Trophoblast cell (in vitro differentiated cells and primary cell): Measurements from ENCODE around the gene AMOT.

Source experiments
- DNase-seq, 2 donors: peaks; one replicate each; pipeline ENCODE4 v3.0.0-alpha.2; 2016
- H2AFZ ChIP-seq: 2 replicates; pipeline ENCODE4 v1.6.1; 2013; ENCODE audit warnings: low read length, moderate library complexity, mild to moderate bottlenecking; ENCODE audit not compliant: insufficient read depth, poor library complexity
- H2AK5ac ChIP-seq: 2 replicates; pipeline ENCODE4 v1.6.1; 2013; ENCODE audit warnings: mild to moderate bottlenecking, low read length
- H2BK120ac ChIP-seq: 2 replicates; pipeline ENCODE4 v1.6.1; 2013; ENCODE audit warnings: low read length, mild to moderate bottlenecking, moderate library complexity; ENCODE audit not compliant: insufficient read depth, poor library complexity
- H2BK12ac ChIP-seq: 2 replicates; pipeline ENCODE4 v1.6.1; 2013; ENCODE audit warnings: mild to moderate bottlenecking, low read length, moderate library complexity
- H2BK5ac ChIP-seq: 2 replicates; pipeline ENCODE4 v1.6.1; 2013; ENCODE audit warnings: low read length, low read depth, moderate library complexity, mild to moderate bottlenecking; ENCODE audit not compliant: poor library complexity
- H3K14ac ChIP-seq: 2 replicates; pipeline ENCODE4 v1.6.1; 2013; ENCODE audit warnings: mild to moderate bottlenecking, low read length
- H3K18ac ChIP-seq: 2 replicates; pipeline ENCODE4 v1.6.1; 2013; ENCODE audit warnings: mild to moderate bottlenecking, low read length
- H3K23ac ChIP-seq: 2 replicates; pipeline ENCODE4 v1.6.1; 2013; ENCODE audit warnings: low read length
- H3K27ac ChIP-seq: 2 replicates; pipeline ENCODE4 v1.5.1; 2013; ENCODE audit warnings: low read depth, mild to moderate bottlenecking, inconsistent platforms, low read length, moderate library complexity
- H3K27me3 ChIP-seq: 2 replicates; pipeline ENCODE4 v1.6.1; 2013; ENCODE audit warnings: inconsistent platforms, mild to moderate bottlenecking, low read length, moderate library complexity; ENCODE audit not compliant: insufficient read depth
- H3K36me3 ChIP-seq, 2 experiments: 1 replicate in 1 of 2; 2 replicates in 1 of 2; pipeline ENCODE4 v1.6.1; 2013; ENCODE audit warnings: low read length in 2 of 2, mild to moderate bottlenecking in 2 of 2, moderate library complexity in 1 of 2; ENCODE audit not compliant: insufficient read depth in 2 of 2, control insufficient read depth in 1 of 2
- H3K4ac ChIP-seq: 2 replicates; pipeline ENCODE4 v1.6.1; 2013; ENCODE audit warnings: low read depth, mild to moderate bottlenecking, low read length, moderate library complexity
- H3K4me1 ChIP-seq, 2 experiments: 1 replicate in 1 of 2; 2 replicates in 1 of 2; pipeline ENCODE4 v1.6.1; 2013; ENCODE audit warnings: low read length in 2 of 2, mild to moderate bottlenecking in 2 of 2, moderate library complexity in 1 of 2; ENCODE audit not compliant: insufficient read depth in 2 of 2, control insufficient read depth in 1 of 2
- H3K4me2 ChIP-seq: 2 replicates; pipeline ENCODE4 v1.6.1; 2013; ENCODE audit warnings: inconsistent platforms, mild to moderate bottlenecking, low read length, moderate library complexity
- H3K4me3 ChIP-seq: 2 replicates; pipeline ENCODE4 v1.5.1; 2013; ENCODE audit warnings: mild to moderate bottlenecking, low read depth, low read length, inconsistent platforms
- H3K79me1 ChIP-seq: one replicate; pipeline ENCODE4 v1.6.1; 2013; ENCODE audit warnings: low read length
- H3K79me2 ChIP-seq: 2 replicates; pipeline ENCODE4 v1.6.1; 2013; ENCODE audit warnings: low read length, mild to moderate bottlenecking; ENCODE audit not compliant: control insufficient read depth, insufficient read depth, poor library complexity
- H3K9ac ChIP-seq: 2 replicates; pipeline ENCODE4 v1.6.1; 2013; ENCODE audit warnings: mild to moderate bottlenecking, low read length
- H3K9me3 ChIP-seq: 2 replicates; pipeline ENCODE4 v1.6.1; 2013; ENCODE audit warnings: low read depth, mild to moderate bottlenecking, control low read depth, inconsistent platforms, low read length; ENCODE audit not compliant: insufficient read depth
- H4K12ac ChIP-seq: 2 replicates; pipeline ENCODE4 v1.6.1; 2013; ENCODE audit warnings: low read depth, mild to moderate bottlenecking, low read length, moderate library complexity
- H4K8ac ChIP-seq: 2 replicates; pipeline ENCODE4 v1.6.1; 2013; ENCODE audit warnings: low read depth, mild to moderate bottlenecking, low read length, moderate library complexity
- H4K91ac ChIP-seq: one replicate; pipeline ENCODE4 v1.6.1; 2013; ENCODE audit warnings: low read depth, mild to moderate bottlenecking, low read length, moderate library complexity
- WGBS: extraction: QIAGEN DNeasy Blood & Tissue Kit; methylation state at CpG from one replicate; pipeline ENCODE4 v1.1.7; 2013; ENCODE audit warnings: missing lambda C conversion rate; ENCODE audit not compliant: insufficient read length, insufficient coverage; ENCODE audit errors: extremely low coverage; 5-methylcytosine and 5-hydroxymethylcytosine counted together

Gene AMOT

DNA sequence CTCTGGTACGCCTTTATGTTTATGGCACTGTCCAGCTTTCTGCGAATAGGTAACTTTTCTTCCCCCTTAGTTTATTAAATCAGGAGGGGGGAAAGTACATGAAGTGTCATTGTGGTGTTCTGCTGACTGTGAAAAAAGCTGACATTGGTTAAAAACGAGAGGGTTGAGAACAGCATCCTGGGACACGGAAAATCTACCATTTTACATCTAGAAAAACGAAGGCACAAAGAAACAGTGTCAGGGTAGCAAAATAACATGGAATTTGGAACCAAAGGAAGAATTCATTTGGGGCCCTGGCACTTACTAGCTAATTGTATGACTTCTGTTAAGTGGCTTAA is 1.2 kb upstream of the AMOT start:
- H2AK5ac ChIP-seq: no peak overlapping the region
- H3K9ac ChIP-seq: no peak overlapping the region
- H3K9me3 ChIP-seq: no peaks in the 10 kb centered on the region
- no peak overlapping the region for H2AFZ ChIP-seq
- H3K36me3 ChIP-seq: no peaks in the 10 kb centered on the region
- no peak overlapping the region for H3K4me3 ChIP-seq
- H3K79me1 ChIP-seq: peaks cover 18% of the 10 kb centered on the region
- H4K91ac ChIP-seq: peak overlapping the region; percentile 68
- no peak overlapping the region for H3K18ac ChIP-seq
- H3K23ac ChIP-seq: no peak overlapping the region
- no peak overlapping the region for H3K14ac ChIP-seq
- no peak overlapping the region for H2BK5ac ChIP-seq
- peaks cover 12% of the 10 kb centered on the region for H3K79me2 ChIP-seq
- H4K12ac ChIP-seq: no peak overlapping the region
- peak overlapping the region; percentile 54 for H4K8ac ChIP-seq
- H3K4ac ChIP-seq: no peak overlapping the region
- H3K27me3 ChIP-seq: no peaks in the 10 kb centered on the region
- WGBS: no CpG with 5 or more reads among the region's 5 CpGs
- H2BK120ac ChIP-seq: no peak overlapping the region
- no peak overlapping the region for H3K27ac ChIP-seq
- no peak overlapping the region for H2BK12ac ChIP-seq
- DNase-seq: no peak
- H3K4me1 ChIP-seq: peaks cover 6 to 7% of the 10 kb centered on the region in 2 experiments
- peak overlapping the region; percentile 36 for H3K4me2 ChIP-seq

DNA sequence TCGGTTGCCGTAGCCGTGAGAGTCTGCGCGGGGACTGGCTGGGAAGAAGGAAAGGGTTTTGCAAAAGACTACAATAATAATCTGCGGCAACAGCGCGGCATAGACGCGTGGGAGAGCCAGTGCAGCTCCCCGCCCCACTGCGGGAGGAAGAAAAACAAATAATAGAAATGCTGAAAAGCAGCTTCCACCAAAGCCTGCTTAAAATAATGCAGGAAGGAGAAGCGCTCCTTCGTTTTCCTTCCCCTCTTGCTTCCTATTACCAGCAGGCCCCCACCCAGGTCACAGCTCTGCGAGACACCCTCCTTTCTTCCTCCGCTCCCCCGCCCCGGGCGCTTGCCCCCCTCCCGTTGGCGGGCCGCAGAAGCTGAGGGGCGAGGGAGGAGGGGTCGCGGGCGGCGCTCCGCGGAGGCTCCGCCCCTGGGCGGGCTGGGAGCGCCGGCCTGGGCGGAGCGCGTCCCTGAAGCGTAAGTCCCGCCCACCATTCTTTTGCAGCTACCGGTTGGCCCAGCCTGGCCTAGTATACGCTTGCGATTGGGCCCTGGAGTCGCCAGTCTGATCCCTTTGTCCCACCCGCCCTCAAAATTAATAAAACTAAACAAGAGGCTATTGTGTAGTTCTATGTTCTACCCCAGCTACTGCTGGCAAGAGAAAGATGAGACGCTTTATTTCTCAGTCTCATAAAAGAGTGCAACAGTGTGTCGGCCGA is 636 bp upstream of the AMOT start:
- Histone ChIP-seq H3K9ac (peak overlapping the region; percentile 56), H3K9me3 (no peaks in the 10 kb centered on the region), H2BK5ac (peak overlapping the region; percentile 93), H3K4ac (peak overlapping the region; percentile 71), H3K4me1 (peaks cover 2 to 4% of the 10 kb centered on the region in 2 experiments), H2AK5ac (peak overlapping the region; percentile 40), H3K23ac (no peak overlapping the region), H3K36me3 (no peaks in the 10 kb centered on the region), H3K4me3 (peak overlapping the region; percentile 82), H2BK12ac (no peak overlapping the region), H2AFZ (no peak overlapping the region), H4K91ac (peak overlapping the region; percentile 85), H3K27ac (peak overlapping the region; percentile 83), H3K79me1 (peaks cover 17% of the 10 kb centered on the region), H3K4me2 (peak overlapping the region; percentile 74), H4K12ac (peak overlapping the region; percentile 75), H3K18ac (peak overlapping the region; percentile 79), H4K8ac (peak overlapping the region; percentile 90), H3K14ac (peak overlapping the region; percentile 85), H3K27me3 (no peaks in the 10 kb centered on the region), H3K79me2 (peaks cover 12% of the 10 kb centered on the region), H2BK120ac (peak overlapping the region; percentile 84)
- no CpG with 5 or more reads among the region's 46 CpGs for WGBS
- DNase-seq: peak; percentile 64 to 76

DNA sequence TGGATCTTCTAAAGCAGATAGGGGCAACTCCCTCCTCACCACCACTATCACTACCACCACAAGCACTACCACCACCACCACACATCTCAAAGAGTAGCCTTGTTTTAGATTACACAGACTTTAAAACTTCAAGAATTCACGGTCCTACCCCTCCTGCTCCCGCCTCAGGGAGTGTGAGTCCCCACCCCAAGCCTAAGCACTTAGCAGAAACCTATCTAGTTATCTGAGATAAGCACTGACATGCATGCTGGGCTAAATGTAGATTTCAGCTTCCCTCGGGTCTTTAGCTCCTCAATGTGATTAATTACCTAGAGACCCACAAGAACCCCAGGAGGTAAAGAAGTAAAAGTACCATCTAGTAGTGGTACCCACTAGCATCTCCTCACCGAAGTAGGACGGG is 775 bp downstream of the AMOT start:
- Histone ChIP-seq H4K12ac (no peak overlapping the region), H2BK12ac (no peak overlapping the region), H4K8ac (peak overlapping the region; percentile 76), H3K9me3 (no peaks in the 10 kb centered on the region), H3K4me2 (peak overlapping the region; percentile 79), H3K18ac (no peak overlapping the region), H3K27ac (peak overlapping the region; percentile 77), H4K91ac (peak overlapping the region; percentile 87), H2BK5ac (peak overlapping the region; percentile 86), H3K4ac (peak overlapping the region; percentile 92), H3K36me3 (no peaks in the 10 kb centered on the region), H2AK5ac (no peak overlapping the region), H3K23ac (no peak overlapping the region), H3K79me2 (peaks cover 12% of the 10 kb centered on the region), H3K79me1 (peaks cover 15% of the 10 kb centered on the region), H2AFZ (peak overlapping the region; percentile 17), H3K9ac (peak overlapping the region; percentile 61), H3K4me3 (peak overlapping the region; percentile 80), H3K14ac (peak overlapping the region; percentile 89), H3K4me1 (peaks cover 4 to 6% of the 10 kb centered on the region in 2 experiments), H3K27me3 (no peaks in the 10 kb centered on the region), H2BK120ac (peak overlapping the region; percentile 80)
- DNase-seq: peak; percentile 38 to 66
- no CpG with 5 or more reads among the region's 5 CpGs for WGBS

DNA sequence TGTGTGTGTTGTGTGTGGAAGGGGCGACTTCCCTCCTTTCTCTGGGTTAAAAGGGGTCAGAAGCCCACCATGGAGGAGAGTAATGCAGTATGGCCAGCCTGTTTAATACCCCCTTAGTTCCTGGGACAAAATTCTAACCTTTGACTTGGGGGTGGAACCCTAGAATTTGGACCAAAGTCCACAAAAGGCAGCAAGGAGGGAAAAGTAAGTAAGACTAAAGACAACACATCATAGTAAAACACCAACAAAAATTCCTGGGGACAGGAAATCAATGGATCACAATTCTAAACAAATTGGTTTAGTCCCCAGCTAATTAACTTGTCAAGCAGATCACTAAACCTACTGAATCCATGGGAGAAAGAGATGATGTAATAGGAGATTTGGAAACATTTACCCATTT is 3.1 kb downstream of the AMOT start:
- no peak overlapping the region for H3K18ac ChIP-seq
- H3K27ac ChIP-seq: peak overlapping the region; percentile 25
- no peak overlapping the region for H4K12ac ChIP-seq
- H4K8ac ChIP-seq: no peak overlapping the region
- H3K36me3 ChIP-seq: no peaks in the 10 kb centered on the region
- H3K79me2 ChIP-seq: peaks cover 12% of the 10 kb centered on the region
- H2BK5ac ChIP-seq: no peak overlapping the region
- H4K91ac ChIP-seq: no peak overlapping the region
- H2BK12ac ChIP-seq: peak overlapping the region; percentile 49
- no peak overlapping the region for H3K14ac ChIP-seq
- no peak overlapping the region for H2BK120ac ChIP-seq
- H3K4me3 ChIP-seq: no peak overlapping the region
- H2AFZ ChIP-seq: no peak overlapping the region
- H3K9me3 ChIP-seq: no peaks in the 10 kb centered on the region
- no peak overlapping the region for H2AK5ac ChIP-seq
- peak overlapping the region; percentile 62 for H3K4me2 ChIP-seq
- no peak for DNase-seq
- no peak overlapping the region for H3K23ac ChIP-seq
- H3K27me3 ChIP-seq: no peaks in the 10 kb centered on the region
- peaks cover 18% of the 10 kb centered on the region for H3K79me1 ChIP-seq
- H3K9ac ChIP-seq: no peak overlapping the region
- H3K4ac ChIP-seq: peak overlapping the region; percentile 46
- peaks cover 5 to 10% of the 10 kb centered on the region in 2 experiments for H3K4me1 ChIP-seq
- WGBS: no CpG with 5 or more reads among the region's 1 CpG
